Stomach smooth muscle (tissue), 2 donors: ENCODE results near the gene UBR7.
"Not testable (repeated sequence)": the region's sequence is repeated elsewhere in the genome, so short reads cannot be mapped to it uniquely, and the experiment has no call there.

Experiments
- H3K27ac ChIP-seq: one replicate; pipeline ENCODE4 v1.7.0; 2013; ENCODE audit warnings: mild to moderate bottlenecking, low read length, inconsistent platforms
- H3K27me3 ChIP-seq, 2 donors: one replicate each; pipeline ENCODE4 v1.7.0; 2013; ENCODE audit warnings: low read length in 2 of 2; ENCODE audit not compliant: insufficient read depth in 2 of 2, control insufficient read depth in 1 of 2
- H3K36me3 ChIP-seq, 2 donors: one replicate each; pipeline ENCODE4 v1.7.0; 2013; ENCODE audit warnings: low read length in 2 of 2; ENCODE audit not compliant: control insufficient read depth in 2 of 2, insufficient read depth in 2 of 2
- H3K4me1 ChIP-seq: one replicate; pipeline ENCODE4 v1.7.0; 2013; ENCODE audit warnings: low read length; ENCODE audit not compliant: control insufficient read depth, insufficient read depth
- H3K4me3 ChIP-seq, 2 donors: one replicate each; pipeline ENCODE4 v1.7.0; 2013; ENCODE audit warnings: low read length in 2 of 2
- H3K9ac ChIP-seq, 2 donors: one replicate each; pipeline ENCODE4 v1.7.0; 2013; ENCODE audit warnings: low read length in 2 of 2, mild to moderate bottlenecking in 1 of 2
- H3K9me3 ChIP-seq, 2 donors: one replicate each; pipeline ENCODE4 v1.7.0; 2013; ENCODE audit warnings: low read length in 2 of 2; ENCODE audit not compliant: control insufficient read depth in 2 of 2
- donor health status: healthy.
- donor health status: Pancreatic carcinoma.

Gene UBR7

GRCh38 chr14:93231129-93231979 lies 24.3 kb downstream of the UBR7 start:
- Histone ChIP-seq H3K27me3 (peaks cover 0 to 2% of the 10 kb centered on the region in 2 donors), H3K36me3 (peaks cover 15 to 18% of the 10 kb centered on the region in 2 donors), H3K27ac (no peak overlapping the region), H3K9me3 (no peaks in the 10 kb centered on the region), H3K4me1 (peaks cover 14% of the 10 kb centered on the region), H3K4me3 (peak overlapping the region; percentile 79), H3K9ac (peak overlapping the region; percentile 54 to 68)

GRCh38 chr14:93232159-93232558 lies 25.1 kb downstream of the UBR7 start:
- H3K9ac ChIP-seq = no peak overlapping the region

DNA sequence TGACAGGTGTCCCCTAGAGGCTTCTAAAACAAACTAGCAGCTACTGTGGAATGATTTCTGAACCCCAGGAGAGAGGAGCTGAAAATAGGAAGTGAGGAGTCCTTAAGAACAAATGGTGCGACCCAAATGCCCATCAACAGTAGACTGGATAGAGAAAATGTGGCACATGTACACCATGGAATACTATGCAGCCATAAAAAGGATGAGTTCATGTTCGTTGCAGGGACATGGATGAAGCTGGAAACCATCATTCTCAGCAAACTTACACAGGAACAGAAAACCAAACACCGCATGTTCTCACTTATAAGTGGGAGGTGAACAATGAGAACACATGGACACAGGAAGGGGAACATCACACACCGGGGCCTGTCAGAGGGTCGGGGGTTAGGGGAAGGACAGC lies 26.0 kb downstream of the UBR7 start:
- H3K27ac ChIP-seq = not testable (repeated sequence)

More at GRCh38 chr14:93232159-93232558, 25.1 kb downstream of the UBR7 start:
- peaks cover 14% of the 10 kb centered on the region for H3K4me1 ChIP-seq
- H3K9me3 ChIP-seq = no peaks in the 10 kb centered on the region
- peaks cover 0 to 2% of the 10 kb centered on the region in 2 donors for H3K27me3 ChIP-seq
- H3K36me3 ChIP-seq = peaks cover 11 to 14% of the 10 kb centered on the region in 2 donors
- H3K27ac ChIP-seq = no peak overlapping the region
- H3K4me3 ChIP-seq = peak overlapping the region; percentile 79

GRCh38 chr14:93234798-93235197 lies 27.7 kb downstream of the UBR7 start:
- no peak overlapping the region for H3K9ac ChIP-seq
- peaks cover 0 to 2% of the 10 kb centered on the region in 2 donors for H3K36me3 ChIP-seq
- no peak overlapping the region for H3K27ac ChIP-seq
- H3K4me1 ChIP-seq = peaks cover 14% of the 10 kb centered on the region
- no peaks in the 10 kb centered on the region for H3K9me3 ChIP-seq
- no peak overlapping the region for H3K4me3 ChIP-seq
- H3K27me3 ChIP-seq = peaks cover 0 to 2% of the 10 kb centered on the region in 2 donors

More for the DNA sequence above, 26.0 kb downstream of the UBR7 start:
- H3K4me3 ChIP-seq, H3K27me3 ChIP-seq, H3K36me3 ChIP-seq, H3K9ac ChIP-seq, H3K9me3 ChIP-seq: not testable (repeated sequence)
- H3K4me1 ChIP-seq = peaks cover 14% of the 10 kb centered on the region

DNA sequence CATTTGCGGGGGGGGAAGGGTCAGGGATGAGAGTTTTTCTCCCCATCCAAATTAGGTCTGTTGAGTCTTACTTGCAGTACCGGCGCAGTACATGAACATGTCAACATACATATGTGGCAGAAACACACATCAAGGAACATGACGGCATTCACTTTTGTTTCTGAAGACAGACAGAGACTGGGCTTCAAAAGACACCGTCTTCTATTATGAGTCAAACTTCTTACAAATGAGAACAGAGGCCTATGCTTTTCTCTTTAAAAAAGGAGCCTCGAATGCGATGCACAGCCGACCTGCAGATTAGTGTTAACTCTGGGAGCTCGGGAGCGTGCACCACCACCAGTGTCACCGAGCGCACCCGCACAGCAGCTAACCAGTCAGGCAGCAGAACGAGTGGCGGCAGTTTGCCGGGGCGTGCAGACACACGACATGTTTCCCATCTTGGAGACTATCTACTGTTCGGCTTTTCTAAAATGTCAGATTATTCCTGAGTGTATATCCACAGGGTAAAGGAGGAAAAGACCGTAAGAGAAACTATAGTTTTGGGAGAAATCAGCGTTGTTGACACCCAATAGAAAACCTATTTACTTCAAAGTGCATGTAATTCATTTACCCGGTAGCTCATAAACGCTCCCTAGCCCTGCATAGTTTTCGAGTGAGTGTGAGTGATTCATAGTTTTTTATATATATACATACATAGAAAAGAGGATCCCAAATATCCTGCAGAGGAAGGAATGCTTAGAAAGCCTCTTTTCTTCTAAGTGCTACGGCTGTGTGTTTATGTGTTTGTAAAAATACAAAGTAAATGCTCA lies 33.0 kb downstream of the UBR7 start:
- Histone ChIP-seq H3K4me1 (no peaks in the 10 kb centered on the region), H3K4me3 (no peak overlapping the region), H3K27ac (no peak overlapping the region), H3K27me3 (no peaks in the 10 kb centered on the region), H3K9ac (no peak overlapping the region), H3K9me3 (no peaks in the 10 kb centered on the region), H3K36me3 (peaks cover 15 to 26% of the 10 kb centered on the region in 2 donors)

- no peak overlapping the region for H3K27ac ChIP-seq
- H3K36me3 ChIP-seq = peaks cover 20 to 32% of the 10 kb centered on the region in 2 donors
- no peaks in the 10 kb centered on the region for H3K9me3 ChIP-seq
- H3K27me3 ChIP-seq = no peaks in the 10 kb centered on the region
- H3K9ac ChIP-seq = no peak overlapping the region
- no peak overlapping the region for H3K4me3 ChIP-seq
- no peaks in the 10 kb centered on the region for H3K4me1 ChIP-seq
These were observed 33.6 kb downstream of the UBR7 start for GRCh38 chr14:93240678-93241000.

- Histone ChIP-seq H3K9me3 (no peaks in the 10 kb centered on the region), H3K9ac (no peak overlapping the region), H3K4me3 (no peak overlapping the region), H3K27me3 (no peaks in the 10 kb centered on the region), H3K36me3 (peaks cover 31 to 40% of the 10 kb centered on the region in 2 donors), H3K4me1 (no peaks in the 10 kb centered on the region), H3K27ac (no peak overlapping the region)
These were observed 38.8 kb downstream of the UBR7 start for GRCh38 chr14:93245764-93246420.

DNA sequence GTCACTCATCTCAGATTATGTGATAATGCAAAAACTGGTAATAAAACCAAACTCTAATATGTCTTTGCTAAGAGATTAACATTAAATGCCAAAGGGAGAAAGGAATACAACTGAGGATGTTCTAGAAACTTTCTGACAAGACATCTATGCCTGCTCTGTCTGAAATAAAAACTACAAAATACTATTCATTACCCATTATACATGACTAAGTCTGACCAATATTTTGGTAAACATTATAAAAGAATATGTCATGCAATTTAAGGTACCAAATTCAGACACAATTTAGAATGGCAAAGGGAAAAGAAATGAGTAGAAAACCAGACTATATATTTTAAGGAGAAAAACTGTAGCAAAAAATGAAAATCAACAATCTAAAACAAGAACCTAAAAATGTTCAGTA lies 39.5 kb downstream of the UBR7 start:
- no peaks in the 10 kb centered on the region for H3K4me1 ChIP-seq
- H3K9ac ChIP-seq = no peak overlapping the region
- H3K27me3 ChIP-seq = no peaks in the 10 kb centered on the region
- H3K9me3 ChIP-seq = no peaks in the 10 kb centered on the region
- peaks cover 31 to 37% of the 10 kb centered on the region in 2 donors for H3K36me3 ChIP-seq
- H3K4me3 ChIP-seq = no peak overlapping the region
- no peak overlapping the region for H3K27ac ChIP-seq

DNA sequence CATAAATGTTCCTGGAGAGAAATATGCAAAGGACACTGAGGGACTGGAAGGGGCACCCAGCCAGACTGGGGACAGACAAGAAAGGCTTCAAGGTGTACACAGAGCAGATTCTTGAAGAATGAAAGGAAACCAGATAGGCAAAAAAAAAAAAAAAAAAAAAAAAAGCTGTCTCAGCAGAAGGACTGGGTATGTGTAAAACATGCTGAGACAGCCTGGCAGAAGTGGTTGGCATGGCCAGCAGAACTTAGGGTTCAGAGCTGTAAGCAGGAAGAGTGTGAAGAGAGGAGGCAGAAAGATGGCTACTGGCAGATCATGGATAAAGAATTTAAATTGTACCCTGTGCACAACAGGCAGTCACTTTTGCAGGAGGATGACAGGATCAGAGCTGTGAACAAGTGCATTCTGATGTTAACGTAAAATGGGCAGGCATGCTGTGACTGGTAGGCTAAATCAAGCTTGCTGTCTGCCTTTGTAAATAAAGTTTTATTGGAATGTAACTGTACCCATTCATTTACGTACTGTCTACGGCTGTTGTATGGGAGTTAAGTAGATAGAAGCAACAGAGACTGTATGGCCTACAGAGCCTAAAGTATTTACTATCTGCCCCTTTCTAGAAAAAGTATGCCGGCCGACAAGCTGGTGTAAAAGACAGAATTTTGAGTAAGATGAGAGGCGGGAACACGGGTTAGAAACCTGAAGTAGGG lies 42.2 kb downstream of the UBR7 start:
- peaks cover 0 to 4% of the 10 kb centered on the region in 2 donors for H3K9me3 ChIP-seq
- H3K4me3 ChIP-seq = no peak overlapping the region
- H3K9ac ChIP-seq = no peak overlapping the region
- H3K4me1 ChIP-seq = no peaks in the 10 kb centered on the region
- peaks cover 22 to 29% of the 10 kb centered on the region in 2 donors for H3K36me3 ChIP-seq
- H3K27me3 ChIP-seq = no peaks in the 10 kb centered on the region
- no peak overlapping the region for H3K27ac ChIP-seq

DNA sequence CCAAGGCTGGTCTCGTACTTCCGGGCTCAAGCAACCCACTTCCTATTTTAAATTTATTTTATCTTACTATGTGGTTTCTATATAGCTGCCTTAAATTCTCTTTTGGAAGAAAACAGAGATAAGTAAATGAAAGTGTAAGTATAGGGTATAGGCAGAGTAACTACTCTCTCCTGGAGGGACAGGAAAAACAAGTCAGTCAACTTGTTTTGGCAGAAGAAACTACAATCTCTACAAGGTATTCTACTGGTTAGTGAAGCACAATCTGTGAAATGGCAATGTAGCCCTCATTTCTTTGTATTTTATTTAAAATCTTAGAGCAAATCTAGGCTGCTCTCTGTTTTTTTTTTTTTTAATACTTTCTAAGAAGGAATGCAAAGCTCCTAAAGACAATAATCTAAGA lies 55.4 kb downstream of the UBR7 start:
- Histone ChIP-seq H3K36me3 (peaks cover 0 to 4% of the 10 kb centered on the region in 2 donors), H3K9me3 (no peaks in the 10 kb centered on the region), H3K27ac (no peak overlapping the region), H3K4me1 (no peaks in the 10 kb centered on the region), H3K27me3 (no peaks in the 10 kb centered on the region), H3K4me3 (no peak overlapping the region), H3K9ac (no peak overlapping the region)
